HepG2 (cell line): ENCODE results near the gene CECR2. TPM values are rescaled to one million over a fixed set of nuclear protein-coding genes. Genes with fewer than 3 reads are reported as not detected.

Experiments
- ATAC-seq: fragments of 200-7000 bp; cut with Tn5 transposase; 3 replicates; pipeline ENCODE4 v1.9.1; 2020; ENCODE audit warnings: mild to moderate bottlenecking, moderate library complexity
- BruUV-seq: library from RNA; stranded (reverse); fragments of 400-500 nt; replicated peaks from 2 replicates; lab custom pipeline; 2021; lab: Mats Ljungman, UMichigan
- CTCF ChIA-PET: fragments of 300-600 bp; formaldehyde crosslinking; extraction: SDS; loops from one replicate; lab custom pipeline; 2021; ENCODE audit warnings: low total read pairs, inconsistent platforms, low intra/inter-chr PET ratio; lab: Yijun Ruan, JAX
- POLR2A ChIA-PET: fragments of 350-600 bp; sonication (Branson Sonifier 250); formaldehyde crosslinking; loops from one replicate; lab custom pipeline; 2020; ENCODE audit warnings: antibody characterized with exemption, inconsistent platforms; lab: Yijun Ruan, JAX
- DNase-seq: peaks from one replicate; pipeline ENCODE4 v3.0.0-alpha.2; 2015; ENCODE audit warnings: low spot score
- FAIRE-seq: peaks from 3 replicates; lab custom pipeline; 2011; peaks lifted over from hg19 to GRCh38; lab: Jason Lieb, UNC
- H2AFZ ChIP-seq: one replicate; pipeline ENCODE4 v1.6.1; 2011; ENCODE audit warnings: low read length, inconsistent platforms
- H3K27ac ChIP-seq: fragments of 300-600 bp; 3 replicates; pipeline ENCODE4 v1.8.0; 2011; ENCODE audit warnings: mixed run types, mild to moderate bottlenecking, mixed read lengths, low read length, inconsistent platforms; ENCODE audit not compliant: insufficient read depth; ENCODE audit errors: extremely low read length
- H3K27me3 ChIP-seq, 2 experiments: fragments of 200-600 bp in 1 of 2; 2 replicates in 1 of 2; 3 replicates in 1 of 2; pipeline versions ENCODE4 v1.6.0 to v1.8.0; 2011; ENCODE audit warnings: low read length in 2 of 2, mild to moderate bottlenecking in 2 of 2, moderate library complexity in 2 of 2, inconsistent platforms in 1 of 2; ENCODE audit not compliant: insufficient read depth in 2 of 2, control insufficient read depth in 1 of 2
- H3K36me3 ChIP-seq, 2 experiments: fragments of 200-600 bp in 1 of 2; replicated peaks in 1 of 2; 2 replicates in 1 of 2; 3 replicates in 1 of 2; pipeline versions ENCODE4 v1.5.1 to v1.8.0; 2011; ENCODE audit warnings: low read length in 2 of 2, inconsistent platforms in 1 of 2; ENCODE audit not compliant: insufficient read depth in 2 of 2, control insufficient read depth in 1 of 2
- H3K4me1 ChIP-seq: 2 replicates; pipeline ENCODE4 v1.5.1; 2012; ENCODE audit warnings: low read length, inconsistent platforms; ENCODE audit not compliant: insufficient read depth
- H3K4me2 ChIP-seq: 2 replicates; pipeline ENCODE4 v1.6.0; 2011; ENCODE audit warnings: low read depth, low read length, inconsistent platforms
- H3K4me3 ChIP-seq, 3 experiments: fragments of 200-600 bp in 1 of 3; sonication (generic), shearing (Covaris generic) in 1 of 3; replicated peaks in 1 of 3; 2 replicates each; pipeline ENCODE4 v1.5.1; 2011 to 2016; ENCODE audit warnings: low read length in 3 of 3, inconsistent platforms in 2 of 3, low read depth in 2 of 3, mild to moderate bottlenecking in 2 of 3, control low read depth in 1 of 3, mixed read lengths in 1 of 3; ENCODE audit not compliant: insufficient read depth in 1 of 3
- H3K79me2 ChIP-seq: one replicate; pipeline ENCODE4 v1.6.1; 2011; ENCODE audit warnings: low read length, inconsistent platforms; ENCODE audit not compliant: insufficient read depth
- H3K9ac ChIP-seq: 2 replicates; pipeline ENCODE4 v1.6.0; 2011; ENCODE audit warnings: mild to moderate bottlenecking, low read depth, low read length, inconsistent platforms; ENCODE audit not compliant: insufficient read depth
- H3K9me3 ChIP-seq: 2 replicates; pipeline ENCODE4 v1.5.1; 2012; ENCODE audit warnings: mild to moderate bottlenecking, low read length
- H4K20me1 ChIP-seq: 2 replicates; pipeline ENCODE4 v1.6.0; 2011; ENCODE audit warnings: inconsistent platforms, mild to moderate bottlenecking, low read length, moderate library complexity; ENCODE audit not compliant: insufficient read depth
- DNMT1 ChIP-seq: sonication (generic); formaldehyde crosslinking; IDR thresholded peaks from 2 replicates; pipeline ENCODE4 v1.5.1; 2020; ENCODE audit warnings: mild to moderate bottlenecking, missing genetic modification reagents
- MBNL3 ChIP-seq: fragments of 250-450 bp; sonication (Bioruptor Pico); conservative IDR thresholded peaks from 2 replicates; pipeline ENCODE4 v1.8.0; 2022; ENCODE audit warnings: mild to moderate bottlenecking, inconsistent platforms
- NAIF1 ChIP-seq: sonication (generic); formaldehyde crosslinking; IDR thresholded peaks from 2 replicates; pipeline ENCODE4 v1.5.0; 2020; ENCODE audit warnings: mild to moderate bottlenecking, missing genetic modification reagents, borderline replicate concordance
- PAWR ChIP-seq: sonication (generic); formaldehyde crosslinking; IDR thresholded peaks from 2 replicates; pipeline ENCODE4 v1.4.0; 2020; ENCODE audit warnings: missing genetic modification reagents, mild to moderate bottlenecking, borderline replicate concordance
- RBFOX2 ChIP-seq: fragments of 200-400 bp; formaldehyde crosslinking; IDR thresholded peaks from 2 replicates; pipeline ENCODE4 v1.6.1; 2017; ENCODE audit warnings: low read depth, mild to moderate bottlenecking, low read length
- SP140L ChIP-seq: sonication (generic); formaldehyde crosslinking; IDR thresholded peaks from 2 replicates; pipeline ENCODE4 v1.4.0; 2020; ENCODE audit warnings: missing genetic modification reagents, borderline replicate concordance
- SP4 ChIP-seq: sonication (generic); formaldehyde crosslinking; IDR thresholded peaks from 2 replicates; pipeline ENCODE4 v1.8.1; 2023; ENCODE audit warnings: mild to moderate bottlenecking, missing genetic modification reagents
- TAF15 ChIP-seq: fragments of 200-400 bp; formaldehyde crosslinking; IDR thresholded peaks from one replicate; pipeline ENCODE4 v1.6.1; 2018; ENCODE audit warnings: mild to moderate bottlenecking, low read depth, low read length; ENCODE audit not compliant: poor library complexity, severe bottlenecking
- TARDBP ChIP-seq: sonication (generic); formaldehyde crosslinking; IDR thresholded peaks from 2 replicates; pipeline ENCODE4 v1.8.0; 2022; ENCODE audit warnings: mild to moderate bottlenecking, missing genetic modification reagents
- XBP1 ChIP-seq: sonication (generic); formaldehyde crosslinking; IDR thresholded peaks from 2 replicates; pipeline ENCODE4 v1.5.0; 2020; ENCODE audit warnings: missing genetic modification reagents
- ZBTB44 ChIP-seq: sonication (generic); formaldehyde crosslinking; IDR thresholded peaks from 2 replicates; pipeline ENCODE4 v1.4.0; 2020; ENCODE audit warnings: missing genetic modification reagents
- ZKSCAN8 ChIP-seq: IDR thresholded peaks from 2 replicates; pipeline ENCODE4 v1.6.1; 2016; ENCODE audit warnings: borderline replicate concordance, missing genetic modification reagents, missing compliant biosample characterization
- ZMYM4 ChIP-seq: sonication (generic); formaldehyde crosslinking; IDR thresholded peaks from 2 replicates; pipeline ENCODE4 v1.8.1; 2023; ENCODE audit warnings: mild to moderate bottlenecking, missing genetic modification reagents
- ZNF234 ChIP-seq: sonication (generic); formaldehyde crosslinking; conservative IDR thresholded peaks from 2 replicates; pipeline ENCODE4 v1.5.1; 2020; ENCODE audit warnings: mild to moderate bottlenecking, missing genetic modification reagents
- WGBS: methylation state at CpG from one replicate; pipeline ENCODE4 v1.1.6; 2017; ENCODE audit warnings: low lambda C conversion rate; 5-methylcytosine and 5-hydroxymethylcytosine counted together
- in situ Hi-C: cut with HindIII; loops from 2 replicates; pipeline ENCODE4 v1.10.0; 2017; ENCODE audit warnings: low pct_unique_long_range_greater_than_20kb; ENCODE audit not compliant: extremely low pct_ligation_motif_present
- intact Hi-C: fragments of 100-400 bp; cut with micrococcal nuclease; formaldehyde crosslinking; loops from one replicate; pipeline ENCODE4 v1.10.0; 2022; ENCODE audit not compliant: unreplicated experiment
- polyA plus RNA-seq, 8 experiments: library from polyadenylated mRNA; depleted of rRNA in 3 of 8; stranded (reverse) in 7 of 8; unstranded in 1 of 8; fragments of >200 nt; fragmentation: Illumina TruSeq in 4 of 8; extraction: Trizol in 4 of 8; gene quantifications; 2 replicates each; pipeline versions ENCODE4 v1.2.1 to v1.2.3, GENCODE V29; 2011 to 2016; ENCODE audit warnings: low read depth in 4 of 8, missing spikeins in 1 of 8, mixed read lengths in 1 of 8; ENCODE audit not compliant: insufficient read depth in 1 of 8
- total RNA-seq, 5 experiments: library from RNA; depleted of rRNA; stranded (reverse); fragments of >200 nt; fragmentation: Illumina TruSeq; extraction: Trizol; gene quantifications; 2 replicates each; pipeline ENCODE4 v1.2.3, GENCODE V29; 2016; ENCODE audit warnings: low read depth in 1 of 5
- TF ChIP-seq, protein P1 (sequence below): sonication (generic); formaldehyde crosslinking; IDR thresholded peaks from 2 replicates; pipeline ENCODE4 v1.5.1; 2020; ENCODE audit warnings: missing genetic modification reagents, mild to moderate bottlenecking, borderline replicate concordance
- TF ChIP-seq, protein P2 (sequence below), 2 experiments: fragments of 450-650 bp in 1 of 2; sonication (generic) in 1 of 2; formaldehyde crosslinking; IDR thresholded peaks; 2 replicates each; pipeline versions ENCODE4 v1.5.0 to v1.8.0; 2020 to 2022; ENCODE audit warnings: mild to moderate bottlenecking in 1 of 2, missing genetic modification reagents in 1 of 2

Gene CECR2
- total and polyA plus RNA-seq, 2 of the 13 experiments (the other 11 are each of a cell fraction or from before 2014, with no cell fraction given), result not detected

GRCh38 chr22:17476838-17477237 is 107.6 kb downstream of the CECR2 start:
- H3K27ac ChIP-seq, result no peak overlapping the region
- H3K4me2 ChIP-seq, result no peak overlapping the region
- no peak overlapping the region for H2AFZ ChIP-seq

DNA sequence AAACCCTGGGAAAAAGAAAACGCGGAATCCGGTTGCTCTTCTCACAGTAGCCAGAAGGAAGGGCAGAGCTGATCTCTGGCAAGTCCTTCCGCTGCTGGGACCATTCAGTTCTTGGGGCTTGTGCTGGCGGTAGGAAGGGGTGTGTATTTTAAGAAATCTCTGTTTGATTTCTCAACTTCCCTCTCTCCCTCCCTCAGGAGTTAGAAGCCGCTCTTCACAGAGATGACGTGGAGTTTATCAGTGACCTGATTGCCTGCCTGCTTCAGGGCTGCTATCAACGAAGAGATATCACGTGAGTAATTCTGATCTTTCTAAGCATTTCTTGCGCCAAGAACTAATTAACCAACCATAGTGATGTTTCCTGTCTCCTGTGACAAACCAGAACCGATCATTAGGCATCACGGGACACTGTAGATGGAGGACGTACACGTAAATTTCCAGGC is 108.2 kb downstream of the CECR2 start:
- FAIRE-seq (no peak), DNase-seq (no peak), ATAC-seq (no peak)
- H3K4me3 ChIP-seq, result no peak overlapping the region
- no peak overlapping the region for H3K27ac ChIP-seq
- intact Hi-C loops, result no loop called here
- no peaks in the 10 kb centered on the region for H3K9me3 ChIP-seq
- no peaks in the 10 kb centered on the region for H3K4me1 ChIP-seq
- no TSS peak for BruUV-seq
- in situ Hi-C loops, result no loop called here
- 34% methylated on average over 14 of the region's 14 CpGs for WGBS
- no peaks in the 10 kb centered on the region for H3K36me3 ChIP-seq
- no peaks in the 10 kb centered on the region for H4K20me1 ChIP-seq
- CTCF ChIA-PET, result no interaction called here
- H3K79me2 ChIP-seq, result no peaks in the 10 kb centered on the region
- no peak overlapping the region for H3K9ac ChIP-seq
- POLR2A ChIA-PET, result no interaction called here
- no peak overlapping the region for H3K4me2 ChIP-seq
- no peak overlapping the region for H2AFZ ChIP-seq
- H3K27me3 ChIP-seq, result peaks cover 0 to 36% of the 10 kb centered on the region in 2 experiments; a peak in 2 of 5 replicates
- TF ChIP-seq ZKSCAN8 (CRISPR knock-in tag), result no peak
- no peak for TF ChIP-seq PAWR
- no peak for TF ChIP-seq NAIF1 (CRISPR knock-in tag)
- TF ChIP-seq DNMT1 (CRISPR knock-in tag), result no peak
- no peak for TF ChIP-seq SP140L
- no peak for TF ChIP-seq ZBTB44 (CRISPR knock-in tag)
- TF ChIP-seq MBNL3 (CRISPR knock-in tag), result no peak
- TF ChIP-seq XBP1 (CRISPR knock-in tag), result no peak
- no peak for TF ChIP-seq RBFOX2
- no peak for TF ChIP-seq ZMYM4 (CRISPR knock-in tag)
- TF ChIP-seq SP4 (CRISPR knock-in tag), result no peak
- no peak for TF ChIP-seq ZNF234 (CRISPR knock-in tag)
- TF ChIP-seq, protein P1, sequence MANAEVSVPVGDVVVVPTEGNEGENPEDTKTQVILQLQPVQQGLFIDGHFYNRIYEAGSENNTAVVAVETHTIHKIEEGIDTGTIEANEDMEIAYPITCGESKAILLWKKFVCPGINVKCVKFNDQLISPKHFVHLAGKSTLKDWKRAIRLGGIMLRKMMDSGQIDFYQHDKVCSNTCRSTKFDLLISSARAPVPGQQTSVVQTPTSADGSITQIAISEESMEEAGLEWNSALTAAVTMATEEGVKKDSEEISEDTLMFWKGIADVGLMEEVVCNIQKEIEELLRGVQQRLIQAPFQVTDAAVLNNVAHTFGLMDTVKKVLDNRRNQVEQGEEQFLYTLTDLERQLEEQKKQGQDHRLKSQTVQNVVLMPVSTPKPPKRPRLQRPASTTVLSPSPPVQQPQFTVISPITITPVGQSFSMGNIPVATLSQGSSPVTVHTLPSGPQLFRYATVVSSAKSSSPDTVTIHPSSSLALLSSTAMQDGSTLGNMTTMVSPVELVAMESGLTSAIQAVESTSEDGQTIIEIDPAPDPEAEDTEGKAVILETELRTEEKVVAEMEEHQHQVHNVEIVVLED (CRISPR knock-in tag), result no peak
- no peak for TF ChIP-seq TAF15

More at GRCh38 chr22:17476838-17477237, 107.6 kb downstream of the CECR2 start:
- no peak for FAIRE-seq
- no TSS peak for BruUV-seq
- no peak for DNase-seq
- Histone ChIP-seq H4K20me1 (no peaks in the 10 kb centered on the region), H3K9ac (no peak overlapping the region), H3K9me3 (no peaks in the 10 kb centered on the region), H3K4me3 (no peak overlapping the region), H3K79me2 (no peaks in the 10 kb centered on the region), H3K4me1 (no peaks in the 10 kb centered on the region), H3K27me3 (peaks cover 0 to 42% of the 10 kb centered on the region in 2 experiments; a peak in 2 of 5 replicates), H3K36me3 (no peaks in the 10 kb centered on the region)
- ChIA-PET CTCF (no interaction called here), POLR2A (no interaction called here)
- in situ Hi-C loops (no loop called here), intact Hi-C loops (no loop called here)
- WGBS, result 21% methylated on average over 5 of the region's 5 CpGs
- ATAC-seq, result no peak
- TF ChIP-seq, protein P2, sequence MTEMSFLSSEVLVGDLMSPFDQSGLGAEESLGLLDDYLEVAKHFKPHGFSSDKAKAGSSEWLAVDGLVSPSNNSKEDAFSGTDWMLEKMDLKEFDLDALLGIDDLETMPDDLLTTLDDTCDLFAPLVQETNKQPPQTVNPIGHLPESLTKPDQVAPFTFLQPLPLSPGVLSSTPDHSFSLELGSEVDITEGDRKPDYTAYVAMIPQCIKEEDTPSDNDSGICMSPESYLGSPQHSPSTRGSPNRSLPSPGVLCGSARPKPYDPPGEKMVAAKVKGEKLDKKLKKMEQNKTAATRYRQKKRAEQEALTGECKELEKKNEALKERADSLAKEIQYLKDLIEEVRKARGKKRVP (CRISPR knock-in tag; IDR thresholded peaks at IDR 0.05), result peak in 1 of 2 experiments; percentile 46; a peak in 1 of 4 replicates
- TF ChIP-seq TARDBP, result no peak
